ENCODE measurements around the gene SPATS2.

SPATS2 gene

DNA sequence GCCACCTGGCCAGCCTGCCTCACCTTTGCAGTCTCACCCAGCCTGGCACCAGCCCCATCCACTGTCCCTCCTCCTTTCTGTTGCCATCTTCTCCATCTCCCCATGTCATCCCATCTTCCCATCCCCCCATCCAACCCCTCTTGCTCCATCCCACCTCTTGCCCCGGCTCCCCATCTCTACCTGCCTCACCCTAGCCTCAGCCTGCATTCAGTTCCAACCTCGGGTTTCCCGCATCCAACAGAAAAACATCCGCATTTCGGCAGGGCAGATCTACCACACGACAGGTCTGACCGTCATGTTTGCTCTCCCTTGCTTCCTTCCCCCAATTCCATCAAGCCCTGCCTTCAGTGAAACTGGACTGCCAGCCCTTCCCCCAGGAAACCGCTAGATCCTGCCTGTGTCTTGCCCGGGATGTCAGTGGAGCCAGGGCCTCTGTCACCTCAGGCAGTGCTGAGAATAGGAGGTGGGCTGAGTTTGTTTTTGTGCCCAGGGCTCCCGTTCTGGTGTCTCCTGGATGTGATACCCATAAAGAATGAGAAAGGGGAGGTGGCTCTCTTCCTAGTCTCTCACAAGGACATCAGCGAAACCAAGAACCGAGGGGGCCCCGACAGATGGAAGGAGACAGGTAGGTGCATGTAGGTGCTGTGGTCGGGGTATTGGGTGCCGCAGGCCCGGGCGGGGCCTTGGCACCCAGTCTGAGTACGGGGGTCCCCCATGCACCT is 174.0 kb downstream of the SPATS2 start:
- no peak for DNase-seq (ENCODE audit: low read depth)

GRCh38 chr12:49541911-49542505 is 174.7 kb downstream of the SPATS2 start:
- no peak for DNase-seq (ENCODE audit: low read depth)

DNA sequence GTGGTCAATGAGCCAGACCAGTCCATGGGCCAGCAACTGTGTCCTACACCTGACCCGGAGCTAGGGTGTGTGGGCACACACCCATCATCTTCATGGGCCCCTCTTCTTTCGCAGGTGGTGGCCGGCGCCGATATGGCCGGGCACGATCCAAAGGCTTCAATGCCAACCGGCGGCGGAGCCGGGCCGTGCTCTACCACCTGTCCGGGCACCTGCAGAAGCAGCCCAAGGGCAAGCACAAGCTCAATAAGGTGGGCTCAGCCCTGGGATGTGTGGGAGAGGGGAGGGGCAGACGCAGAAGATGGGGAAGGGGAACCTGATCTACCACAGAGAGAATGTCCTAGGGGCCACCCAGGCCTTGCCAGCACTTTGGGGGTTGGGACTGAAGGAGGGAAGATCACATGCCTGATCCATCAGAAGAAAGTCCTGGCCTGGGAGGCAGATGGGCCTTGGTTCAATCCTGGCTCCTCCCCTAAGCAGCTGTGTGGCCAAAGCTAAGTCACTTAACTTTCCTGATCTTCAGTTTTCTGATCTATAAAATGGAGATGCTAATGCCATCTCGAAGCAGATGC is 175.4 kb downstream of the SPATS2 start:
- no peak for DNase-seq (ENCODE audit: low read depth)

DNA sequence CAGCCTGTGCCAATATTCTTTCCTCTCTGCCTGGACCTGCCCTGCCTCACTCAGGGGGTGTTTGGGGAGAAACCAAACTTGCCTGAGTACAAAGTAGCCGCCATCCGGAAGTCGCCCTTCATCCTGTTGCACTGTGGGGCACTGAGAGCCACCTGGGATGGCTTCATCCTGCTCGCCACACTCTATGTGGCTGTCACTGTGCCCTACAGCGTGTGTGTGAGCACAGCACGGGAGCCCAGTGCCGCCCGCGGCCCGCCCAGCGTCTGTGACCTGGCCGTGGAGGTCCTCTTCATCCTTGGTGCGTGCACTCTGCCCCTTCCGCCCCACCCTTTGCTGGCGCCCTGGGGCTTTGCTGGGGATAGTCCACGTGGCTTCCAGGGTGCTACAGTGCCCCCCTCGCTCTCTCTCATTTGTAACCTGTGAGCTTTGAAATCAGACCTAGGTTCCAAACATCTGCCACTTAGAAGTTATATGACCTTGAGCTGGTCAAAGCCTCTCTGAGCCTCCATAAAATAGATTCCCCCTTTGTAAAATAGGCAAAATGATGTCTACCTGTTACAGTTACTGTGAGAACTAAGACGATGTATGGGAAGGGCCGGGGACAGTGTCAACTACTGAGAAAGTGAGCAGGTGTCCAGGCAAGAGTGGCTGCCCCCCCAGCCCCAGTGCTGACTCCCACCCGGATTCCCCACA is 176.1 kb downstream of the SPATS2 start:
- no peak for DNase-seq (ENCODE audit: low read depth)

DNA sequence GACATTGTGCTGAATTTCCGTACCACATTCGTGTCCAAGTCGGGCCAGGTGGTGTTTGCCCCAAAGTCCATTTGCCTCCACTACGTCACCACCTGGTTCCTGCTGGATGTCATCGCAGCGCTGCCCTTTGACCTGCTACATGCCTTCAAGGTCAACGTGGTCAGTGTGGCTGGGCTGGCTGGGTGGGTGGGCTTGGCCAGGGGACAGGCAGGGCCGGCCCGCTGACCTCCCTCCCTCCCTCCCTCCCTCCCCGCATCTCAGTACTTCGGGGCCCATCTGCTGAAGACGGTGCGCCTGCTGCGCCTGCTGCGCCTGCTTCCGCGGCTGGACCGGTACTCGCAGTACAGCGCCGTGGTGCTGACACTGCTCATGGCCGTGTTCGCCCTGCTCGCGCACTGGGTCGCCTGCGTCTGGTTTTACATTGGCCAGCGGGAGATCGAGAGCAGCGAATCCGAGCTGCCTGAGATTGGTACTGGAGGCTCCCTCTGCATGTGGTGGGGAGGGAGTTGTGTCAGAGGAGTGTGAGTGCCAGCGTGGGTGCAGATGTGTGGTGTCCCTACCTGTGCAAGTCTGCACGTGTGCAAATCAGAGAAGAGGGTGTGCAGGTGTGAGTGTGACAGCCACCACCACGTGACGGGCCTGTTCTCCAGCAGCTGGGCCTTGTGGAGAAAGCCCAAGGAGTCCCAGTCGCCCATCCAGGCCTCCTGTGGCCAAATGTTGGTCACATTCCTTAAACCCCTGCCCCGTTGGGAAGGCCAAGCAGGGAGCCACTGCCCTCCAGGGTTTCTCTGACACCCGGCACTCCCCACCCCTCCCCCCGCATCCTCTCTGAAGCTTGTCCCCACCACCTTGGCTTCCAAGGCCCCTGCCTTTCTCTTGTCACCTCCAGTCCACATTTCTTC is 176.9 kb downstream of the SPATS2 start:
- DNase-seq (ENCODE audit: low read depth): no peak

DNA sequence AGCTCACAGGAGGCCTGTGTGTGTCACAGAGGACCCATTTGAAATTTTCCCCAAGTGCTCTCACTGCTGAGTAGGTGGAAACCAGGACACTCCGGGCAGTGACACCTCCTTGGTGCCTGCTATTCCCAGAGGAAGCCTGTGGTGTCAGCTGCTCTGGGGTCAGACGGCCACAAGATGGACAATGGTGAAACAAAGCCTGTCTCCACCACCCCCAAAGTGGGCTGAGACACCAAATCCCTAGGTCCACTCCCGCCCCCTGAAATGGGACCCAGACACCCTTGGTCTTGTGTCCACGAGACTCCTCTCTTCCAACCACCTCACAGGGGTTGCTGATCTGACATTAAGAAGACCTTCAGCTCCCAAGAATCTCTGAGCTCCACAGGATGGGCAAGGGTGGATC is 178.6 kb downstream of the SPATS2 start:
- DNase-seq (ENCODE audit: low read depth): no peak

- DNase-seq (ENCODE audit: low read depth): no peak
Measured at GRCh38 chr12:49546481-49546880, 179.2 kb downstream of the SPATS2 start.

GRCh38 chr12:49547090-49547690 is 179.9 kb downstream of the SPATS2 start:
- DNase-seq (ENCODE audit: low read depth): no peak

- no peak for DNase-seq (ENCODE audit: low read depth)
Measured at GRCh38 chr12:49548481-49548821, 181.2 kb downstream of the SPATS2 start.

DNA sequence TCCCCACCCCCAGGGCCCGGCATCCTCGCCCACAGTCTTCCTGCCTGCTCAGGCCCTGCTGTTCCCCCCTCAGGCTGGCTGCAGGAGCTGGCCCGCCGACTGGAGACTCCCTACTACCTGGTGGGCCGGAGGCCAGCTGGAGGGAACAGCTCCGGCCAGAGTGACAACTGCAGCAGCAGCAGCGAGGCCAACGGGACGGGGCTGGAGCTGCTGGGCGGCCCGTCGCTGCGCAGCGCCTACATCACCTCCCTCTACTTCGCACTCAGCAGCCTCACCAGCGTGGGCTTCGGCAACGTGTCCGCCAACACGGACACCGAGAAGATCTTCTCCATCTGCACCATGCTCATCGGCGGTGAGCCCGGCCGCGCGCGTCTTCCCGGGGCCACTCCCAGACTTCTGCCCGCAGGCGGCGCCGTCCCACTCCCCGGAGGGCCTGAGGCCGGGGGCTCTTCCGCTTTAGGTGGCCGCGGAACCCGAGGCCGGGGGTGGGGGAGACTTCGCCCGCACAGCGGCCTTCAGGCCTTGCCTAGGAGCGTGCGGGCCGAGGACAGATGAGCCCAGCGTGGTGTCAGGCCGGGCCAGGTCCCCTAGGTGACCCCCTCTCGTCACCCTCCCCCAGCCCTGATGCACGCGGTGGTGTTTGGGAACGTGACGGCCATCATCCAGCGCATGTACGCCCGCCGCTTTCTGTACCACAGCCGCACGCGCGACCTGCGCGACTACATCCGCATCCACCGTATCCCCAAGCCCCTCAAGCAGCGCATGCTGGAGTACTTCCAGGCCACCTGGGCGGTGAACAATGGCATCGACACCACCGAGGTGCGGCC is 181.8 kb downstream of the SPATS2 start:
- no peak for DNase-seq (ENCODE audit: low read depth)

GRCh38 chr12:49549735-49550692 is 182.8 kb downstream of the SPATS2 start:
- no peak for DNase-seq (ENCODE audit: low read depth)

GRCh38 chr12:49550693-49551252 is 183.5 kb downstream of the SPATS2 start:
- no peak for DNase-seq (ENCODE audit: low read depth)

- peak; percentile 43 for DNase-seq (ENCODE audit: low read depth)
Measured at GRCh38 chr12:49552014-49552413, 184.8 kb downstream of the SPATS2 start.

GRCh38 chr12:49552425-49552824 is 185.2 kb downstream of the SPATS2 start:
- DNase-seq (ENCODE audit: low read depth): no peak

GRCh38 chr12:49552899-49553298 is 185.6 kb downstream of the SPATS2 start:
- DNase-seq (ENCODE audit: low read depth): no peak

DNA sequence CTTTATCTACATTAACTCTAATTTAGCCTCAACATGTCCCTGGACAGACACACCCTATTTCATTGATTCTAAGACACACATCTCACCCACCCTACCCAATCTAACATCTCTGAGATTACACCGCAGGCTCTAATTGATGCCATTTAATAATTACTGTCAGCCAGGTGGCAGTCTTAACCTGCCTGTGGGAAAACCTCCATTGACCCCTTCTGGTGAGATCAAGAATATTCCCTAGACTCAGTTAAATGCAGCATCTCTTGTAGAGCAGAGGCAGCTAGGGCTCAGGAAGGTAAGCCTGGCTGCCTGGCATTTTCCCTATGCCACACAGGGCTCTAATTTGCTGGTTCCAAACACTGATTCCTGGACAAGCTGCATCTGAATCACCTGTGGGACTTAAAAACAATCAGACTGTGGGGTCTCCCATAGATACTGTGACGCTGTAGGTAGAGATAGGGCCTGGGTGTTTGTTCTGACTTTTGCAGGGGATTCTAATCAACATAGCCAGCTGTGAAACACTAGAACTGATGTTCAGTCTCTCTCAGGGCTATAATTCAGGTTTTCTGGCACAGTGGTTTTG is 186.3 kb downstream of the SPATS2 start:
- DNase-seq (ENCODE audit: low read depth): peak; percentile 27

DNA sequence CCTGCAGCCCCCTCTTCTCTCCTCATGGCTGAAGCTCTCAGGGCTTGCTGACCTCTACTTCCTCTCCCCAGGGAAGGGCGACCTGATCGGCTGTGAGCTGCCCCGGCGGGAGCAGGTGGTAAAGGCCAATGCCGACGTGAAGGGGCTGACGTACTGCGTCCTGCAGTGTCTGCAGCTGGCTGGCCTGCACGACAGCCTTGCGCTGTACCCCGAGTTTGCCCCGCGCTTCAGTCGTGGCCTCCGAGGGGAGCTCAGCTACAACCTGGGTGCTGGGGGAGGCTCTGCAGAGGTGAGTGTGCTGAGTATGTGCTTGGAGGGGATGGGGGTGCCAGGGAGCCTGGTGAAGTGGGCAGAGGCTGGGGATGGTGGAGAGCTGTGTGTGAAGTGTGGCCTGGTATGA is 187.0 kb downstream of the SPATS2 start:
- DNase-seq (ENCODE audit: low read depth): no peak

- no peak for DNase-seq (ENCODE audit: low read depth)
Measured at GRCh38 chr12:49555631-49556390, 188.5 kb downstream of the SPATS2 start.

All from amniotic epithelial cell (primary cell).